HepG2 (cell line): ENCODE results near the gene EMC9. TPM values are rescaled to one million over a fixed set of nuclear protein-coding genes. Genes with fewer than 3 reads are reported as not detected.
A peak's percentile ranks its signal among the peaks of the same experiment; 100 is the strongest.

Experiments
- BRD4 ChIP-seq: sonication (generic); formaldehyde crosslinking; IDR thresholded peaks from 2 replicates; pipeline ENCODE4 v1.4.0; 2020; ENCODE audit warnings: missing genetic modification reagents
- JUND ChIP-seq: sonication (generic); formaldehyde crosslinking; IDR thresholded peaks from 2 replicates; pipeline ENCODE4 v1.8.0; 2022; ENCODE audit warnings: mild to moderate bottlenecking, missing genetic modification reagents
- MATR3 ChIP-seq: sonication (generic); formaldehyde crosslinking; IDR thresholded peaks from 2 replicates; pipeline ENCODE4 v1.4.0; 2020; ENCODE audit warnings: missing genetic modification reagents
- NFATC3 ChIP-seq: sonication (generic); formaldehyde crosslinking; IDR thresholded peaks from 2 replicates; pipeline ENCODE4 v1.5.1; 2020; ENCODE audit warnings: mild to moderate bottlenecking, missing genetic modification reagents
- PHF5A ChIP-seq: IDR thresholded peaks from one replicate; pipeline ENCODE4 v1.6.1; 2018; ENCODE audit warnings: low read depth, missing genetic modification reagents; ENCODE audit not compliant: unreplicated experiment
- PRMT3 ChIP-seq: sonication (generic); formaldehyde crosslinking; IDR thresholded peaks from 2 replicates; pipeline ENCODE4 v1.8.1; 2022; ENCODE audit warnings: low read depth, mild to moderate bottlenecking, moderate library complexity, missing genetic modification reagents, borderline replicate concordance
- SMAD9 ChIP-seq: sonication (generic); formaldehyde crosslinking; IDR thresholded peaks from 2 replicates; pipeline ENCODE4 v1.5.1; 2020; ENCODE audit warnings: mild to moderate bottlenecking, missing genetic modification reagents
- SMC3 ChIP-seq: IDR thresholded peaks from 2 replicates; pipeline ENCODE4 v1.6.1; 2011; ENCODE audit warnings: low read length, improper control_type of control experiment
- ZNF263 ChIP-seq: sonication (generic); formaldehyde crosslinking; IDR thresholded peaks from 2 replicates; pipeline ENCODE4 v1.4.0; 2020; ENCODE audit warnings: missing genetic modification reagents
- ZNF335 ChIP-seq: sonication (generic); formaldehyde crosslinking; IDR thresholded peaks from 2 replicates; pipeline ENCODE4 v1.4.0; 2020; ENCODE audit warnings: missing genetic modification reagents
- ZNF644 ChIP-seq: IDR thresholded peaks from 2 replicates; pipeline ENCODE4 v1.6.1; 2016; ENCODE audit warnings: low read depth
- polyA plus RNA-seq, 8 experiments: library from polyadenylated mRNA; depleted of rRNA in 3 of 8; stranded (reverse) in 7 of 8; unstranded in 1 of 8; fragments of >200 nt; fragmentation: Illumina TruSeq in 4 of 8; extraction: Trizol in 4 of 8; gene quantifications; 2 replicates each; pipeline versions ENCODE4 v1.2.1 to v1.2.3, GENCODE V29; 2011 to 2016; ENCODE audit warnings: low read depth in 4 of 8, missing spikeins in 1 of 8, mixed read lengths in 1 of 8; ENCODE audit not compliant: insufficient read depth in 1 of 8
- total RNA-seq, 5 experiments: library from RNA; depleted of rRNA; stranded (reverse); fragments of >200 nt; fragmentation: Illumina TruSeq; extraction: Trizol; gene quantifications; 2 replicates each; pipeline ENCODE4 v1.2.3, GENCODE V29; 2016; ENCODE audit warnings: low read depth in 1 of 5
- TF ChIP-seq, protein P1 (sequence below): sonication (generic); formaldehyde crosslinking; conservative IDR thresholded peaks from 2 replicates; pipeline ENCODE4 v1.5.0; 2020; ENCODE audit warnings: missing genetic modification reagents
- TF ChIP-seq, protein P2 (sequence below): sonication (generic); formaldehyde crosslinking; IDR thresholded peaks from 2 replicates; pipeline ENCODE4 v1.4.0; 2020; ENCODE audit warnings: missing genetic modification reagents, borderline replicate concordance
- TF ChIP-seq, protein P3 (sequence below): sonication (generic); formaldehyde crosslinking; IDR thresholded peaks from 2 replicates; pipeline ENCODE4 v1.5.0; 2020; ENCODE audit warnings: missing genetic modification reagents
- TF ChIP-seq, protein P4 (sequence below): sonication (generic); formaldehyde crosslinking; IDR thresholded peaks from 2 replicates; pipeline ENCODE4 v1.4.0; 2020; ENCODE audit warnings: mild to moderate bottlenecking, missing genetic modification reagents

EMC9 gene
- total and polyA plus RNA-seq, 2 of the 13 experiments (the other 11 are each of a cell fraction or from before 2014, with no cell fraction given): 60.5 to 78.7 TPM

DNA sequence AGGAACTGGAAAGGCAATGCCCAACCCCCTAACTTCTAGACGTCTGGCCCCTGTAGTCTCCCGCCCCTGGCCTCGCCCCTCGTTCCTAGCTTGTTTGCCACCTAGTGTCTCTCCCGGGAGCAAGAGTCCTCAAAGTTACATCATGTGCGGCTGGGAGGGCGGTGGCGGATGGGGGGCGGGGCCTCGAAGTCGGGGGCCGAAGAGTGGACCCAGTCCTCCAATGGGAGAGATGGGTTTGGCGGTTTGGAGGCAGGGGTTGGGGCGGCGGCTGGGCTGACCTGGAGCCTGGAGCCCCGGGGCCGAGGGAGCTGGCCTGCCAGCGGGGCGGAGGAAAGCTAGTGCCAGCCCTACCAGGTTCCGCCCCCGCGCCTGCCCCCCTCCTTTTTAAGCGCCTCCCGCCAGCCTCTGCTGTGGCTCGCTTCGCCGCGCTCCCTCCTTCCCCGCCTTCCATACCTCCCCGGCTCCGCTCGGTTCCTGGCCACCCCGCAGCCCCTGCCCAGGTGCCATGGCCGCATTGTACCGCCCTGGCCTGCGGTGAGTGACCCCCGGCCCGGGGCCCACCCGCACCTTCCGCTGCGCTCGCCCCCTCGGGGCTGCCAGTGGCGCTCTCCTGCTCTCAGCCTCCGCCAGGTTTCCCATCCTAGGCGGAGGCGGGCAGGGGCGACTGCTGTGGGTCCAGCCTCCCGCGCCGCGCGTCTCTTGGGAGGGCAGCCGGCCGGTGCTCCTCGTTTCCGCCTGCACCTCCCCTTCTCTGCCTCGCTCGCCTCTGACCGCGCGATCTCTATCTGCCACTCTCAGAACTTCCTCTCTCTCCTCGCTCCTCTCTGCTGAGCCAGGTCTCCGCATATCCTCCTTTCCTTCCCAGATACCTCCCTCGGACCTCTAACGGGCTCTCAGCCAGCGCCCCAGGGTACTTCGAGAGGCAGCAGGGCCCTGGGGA lies 47.2 kb downstream of the EMC9 start, which contains the start of gene PCK2 (continued):
- TF ChIP-seq, protein P1, sequence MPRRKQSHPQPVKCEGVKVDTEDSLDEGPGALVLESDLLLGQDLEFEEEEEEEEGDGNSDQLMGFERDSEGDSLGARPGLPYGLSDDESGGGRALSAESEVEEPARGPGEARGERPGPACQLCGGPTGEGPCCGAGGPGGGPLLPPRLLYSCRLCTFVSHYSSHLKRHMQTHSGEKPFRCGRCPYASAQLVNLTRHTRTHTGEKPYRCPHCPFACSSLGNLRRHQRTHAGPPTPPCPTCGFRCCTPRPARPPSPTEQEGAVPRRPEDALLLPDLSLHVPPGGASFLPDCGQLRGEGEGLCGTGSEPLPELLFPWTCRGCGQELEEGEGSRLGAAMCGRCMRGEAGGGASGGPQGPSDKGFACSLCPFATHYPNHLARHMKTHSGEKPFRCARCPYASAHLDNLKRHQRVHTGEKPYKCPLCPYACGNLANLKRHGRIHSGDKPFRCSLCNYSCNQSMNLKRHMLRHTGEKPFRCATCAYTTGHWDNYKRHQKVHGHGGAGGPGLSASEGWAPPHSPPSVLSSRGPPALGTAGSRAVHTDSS (CRISPR knock-in tag): peak; percentile 99; the same call in 1 of the 2 replicates
- no peak for TF ChIP-seq SMC3
- TF ChIP-seq, protein P2, sequence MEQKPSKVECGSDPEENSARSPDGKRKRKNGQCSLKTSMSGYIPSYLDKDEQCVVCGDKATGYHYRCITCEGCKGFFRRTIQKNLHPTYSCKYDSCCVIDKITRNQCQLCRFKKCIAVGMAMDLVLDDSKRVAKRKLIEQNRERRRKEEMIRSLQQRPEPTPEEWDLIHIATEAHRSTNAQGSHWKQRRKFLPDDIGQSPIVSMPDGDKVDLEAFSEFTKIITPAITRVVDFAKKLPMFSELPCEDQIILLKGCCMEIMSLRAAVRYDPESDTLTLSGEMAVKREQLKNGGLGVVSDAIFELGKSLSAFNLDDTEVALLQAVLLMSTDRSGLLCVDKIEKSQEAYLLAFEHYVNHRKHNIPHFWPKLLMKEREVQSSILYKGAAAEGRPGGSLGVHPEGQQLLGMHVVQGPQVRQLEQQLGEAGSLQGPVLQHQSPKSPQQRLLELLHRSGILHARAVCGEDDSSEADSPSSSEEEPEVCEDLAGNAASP (CRISPR knock-in tag): peak; percentile 84
- TF ChIP-seq PHF5A (CRISPR knock-in tag): peak; percentile 93
- TF ChIP-seq, protein P3, sequence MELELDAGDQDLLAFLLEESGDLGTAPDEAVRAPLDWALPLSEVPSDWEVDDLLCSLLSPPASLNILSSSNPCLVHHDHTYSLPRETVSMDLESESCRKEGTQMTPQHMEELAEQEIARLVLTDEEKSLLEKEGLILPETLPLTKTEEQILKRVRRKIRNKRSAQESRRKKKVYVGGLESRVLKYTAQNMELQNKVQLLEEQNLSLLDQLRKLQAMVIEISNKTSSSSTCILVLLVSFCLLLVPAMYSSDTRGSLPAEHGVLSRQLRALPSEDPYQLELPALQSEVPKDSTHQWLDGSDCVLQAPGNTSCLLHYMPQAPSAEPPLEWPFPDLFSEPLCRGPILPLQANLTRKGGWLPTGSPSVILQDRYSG: peak; percentile 95; the same call in 1 of the 2 replicates
- TF ChIP-seq SMAD9 (CRISPR knock-in tag): peak; percentile 25; the same call in 1 of the 2 replicates
- TF ChIP-seq PRMT3: no peak
- peak; percentile 83 for TF ChIP-seq ZNF644 (CRISPR knock-in tag)
- peak; percentile 30; the same call in 1 of the 2 replicates for TF ChIP-seq NFATC3 (CRISPR knock-in tag)
- TF ChIP-seq ZNF335: peak; percentile 71; the same call in 1 of the 2 replicates
- 0 out of 2 replicates have a peak, but pooled peaks have one; percentile 66 for TF ChIP-seq ZNF263 (CRISPR knock-in tag)
- peak; percentile 98 for TF ChIP-seq MATR3 (CRISPR knock-in tag)
- TF ChIP-seq JUND (CRISPR knock-in tag): no peak
- TF ChIP-seq, protein P4, sequence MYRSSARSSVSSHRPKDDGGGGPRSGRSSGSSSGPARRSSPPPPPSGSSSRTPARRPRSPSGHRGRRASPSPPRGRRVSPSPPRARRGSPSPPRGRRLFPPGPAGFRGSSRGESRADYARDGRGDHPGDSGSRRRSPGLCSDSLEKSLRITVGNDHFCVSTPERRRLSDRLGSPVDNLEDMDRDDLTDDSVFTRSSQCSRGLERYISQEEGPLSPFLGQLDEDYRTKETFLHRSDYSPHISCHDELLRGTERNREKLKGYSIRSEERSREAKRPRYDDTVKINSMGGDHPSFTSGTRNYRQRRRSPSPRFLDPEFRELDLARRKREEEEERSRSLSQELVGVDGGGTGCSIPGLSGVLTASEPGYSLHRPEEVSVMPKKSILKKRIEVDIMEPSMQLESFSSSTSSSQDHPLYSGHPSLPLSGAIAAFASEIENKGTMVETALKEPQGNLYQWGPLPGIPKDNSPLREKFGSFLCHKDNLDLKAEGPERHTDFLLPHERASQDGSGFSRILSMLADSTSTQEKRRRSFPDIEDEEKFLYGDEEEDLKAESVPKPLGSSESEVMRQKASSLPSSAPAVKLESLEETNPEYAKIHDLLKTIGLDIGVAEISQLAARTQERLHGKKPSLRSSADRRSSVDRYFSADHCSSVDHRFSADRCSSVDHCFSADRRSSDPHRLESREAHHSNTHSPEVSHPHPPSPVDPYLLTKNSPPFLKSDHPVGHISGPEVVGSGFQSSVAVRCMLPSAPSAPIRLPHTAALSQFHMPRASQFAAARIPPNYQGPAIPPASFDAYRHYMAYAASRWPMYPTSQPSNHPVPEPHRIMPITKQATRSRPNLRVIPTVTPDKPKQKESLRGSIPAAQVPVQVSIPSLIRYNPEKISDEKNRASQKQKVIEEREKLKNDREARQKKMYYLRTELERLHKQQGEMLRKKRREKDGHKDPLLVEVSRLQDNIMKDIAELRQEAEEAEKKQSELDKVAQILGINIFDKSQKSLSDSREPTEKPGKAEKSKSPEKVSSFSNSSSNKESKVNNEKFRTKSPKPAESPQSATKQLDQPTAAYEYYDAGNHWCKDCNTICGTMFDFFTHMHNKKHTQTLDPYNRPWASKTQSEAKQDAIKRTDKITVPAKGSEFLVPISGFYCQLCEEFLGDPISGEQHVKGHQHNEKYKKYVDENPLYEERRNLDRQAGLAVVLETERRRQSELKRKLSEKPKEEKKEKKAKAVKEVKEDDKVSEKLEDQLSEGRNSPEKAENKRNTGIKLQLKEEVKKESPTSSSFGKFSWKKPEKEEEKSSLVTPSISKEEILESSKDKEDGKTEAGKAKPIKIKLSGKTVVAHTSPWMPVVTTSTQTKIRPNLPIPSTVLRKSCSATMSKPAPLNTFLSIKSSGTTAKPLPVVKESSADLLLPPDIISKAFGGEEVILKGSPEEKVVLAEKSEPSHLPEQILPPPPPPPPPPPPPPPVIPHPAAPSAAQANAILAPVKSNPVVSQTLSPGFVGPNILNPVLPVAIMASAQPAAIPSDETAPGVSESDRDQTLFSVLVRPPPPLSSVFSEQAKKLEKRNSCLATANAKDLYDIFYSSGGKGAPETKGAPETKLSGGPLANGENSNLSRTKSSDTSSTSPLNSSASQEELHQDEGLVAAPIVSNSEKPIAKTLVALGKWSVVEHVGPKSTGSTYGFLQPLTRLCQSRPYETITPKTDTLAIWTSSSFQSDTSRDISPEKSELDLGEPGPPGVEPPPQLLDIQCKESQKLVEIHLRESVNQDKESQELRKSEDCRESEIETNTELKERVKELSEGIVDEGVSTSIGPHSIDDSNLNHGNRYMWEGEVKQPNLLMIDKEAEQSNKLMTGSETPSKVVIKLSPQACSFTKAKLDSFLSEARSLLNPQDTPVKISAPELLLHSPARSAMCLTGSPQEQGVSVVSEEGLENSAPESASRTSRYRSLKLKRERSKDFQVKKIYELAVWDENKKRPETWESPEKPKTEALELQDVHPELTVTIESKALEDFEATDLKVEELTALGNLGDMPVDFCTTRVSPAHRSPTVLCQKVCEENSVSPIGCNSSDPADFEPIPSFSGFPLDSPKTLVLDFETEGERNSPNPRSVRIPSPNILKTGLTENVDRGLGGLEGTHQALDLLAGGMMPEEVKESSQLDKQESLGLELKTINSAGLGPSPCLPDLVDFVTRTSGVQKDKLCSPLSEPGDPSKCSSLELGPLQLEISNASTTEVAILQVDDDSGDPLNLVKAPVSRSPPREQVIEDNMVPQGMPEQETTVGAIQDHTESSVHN (CRISPR knock-in tag): 0 out of 2 replicates have a peak, but pooled peaks have one; percentile 44
- peak; percentile 99 for TF ChIP-seq BRD4
